MM.1S (cell line): Measurements from ENCODE around the gene LTBR.

Source experiments
- EZH2phosphoT487 ChIP-seq: fragments of 300-600 bp; sonication (generic); IDR thresholded peaks from 2 replicates; pipeline ENCODE4 v1.6.1; 2018; ENCODE audit warnings: antibody characterized with exemption, low read length
- TF ChIP-seq, protein P1 (sequence below): fragments of 300-600 bp; sonication (generic); IDR thresholded peaks from 2 replicates; pipeline ENCODE4 v1.5.1; 2016; ENCODE audit warnings: antibody characterized with exemption, low read length, mixed read lengths

DNA sequence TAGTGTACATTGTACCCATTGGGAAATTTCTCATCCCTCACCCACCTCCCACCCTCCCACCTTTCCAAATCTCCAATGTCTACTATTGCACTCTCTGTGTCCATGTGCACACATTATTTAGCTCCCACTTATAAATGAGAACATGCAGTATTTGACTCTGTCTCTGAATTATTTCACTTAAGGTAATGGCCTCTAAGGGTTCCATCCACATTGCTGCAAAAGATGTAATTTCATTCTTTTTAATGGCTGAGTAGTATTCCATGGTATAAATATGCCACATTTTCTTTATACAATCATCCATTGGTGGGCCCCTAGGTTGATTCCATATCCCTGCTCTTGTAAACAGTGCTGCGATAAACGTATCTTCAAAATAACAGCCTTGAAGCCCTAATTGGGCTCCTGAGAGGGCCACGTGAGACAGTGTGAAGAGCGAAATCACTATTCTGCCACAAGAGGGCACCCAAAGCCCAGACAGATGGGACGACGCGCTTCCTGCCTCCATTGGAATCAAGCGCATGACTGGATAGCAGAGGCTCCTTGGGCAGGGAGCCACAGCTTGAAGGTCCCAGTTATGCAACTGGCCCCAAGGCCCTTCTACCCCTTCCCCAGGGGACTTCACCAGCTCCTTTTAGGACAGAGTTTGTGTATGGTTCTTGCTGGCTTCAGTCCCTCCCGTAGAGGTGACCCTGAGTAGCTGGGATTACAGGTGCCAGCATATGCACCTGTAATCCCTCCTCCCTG lies 39.5 kb downstream of the LTBR start:
- TF ChIP-seq, protein P1, sequence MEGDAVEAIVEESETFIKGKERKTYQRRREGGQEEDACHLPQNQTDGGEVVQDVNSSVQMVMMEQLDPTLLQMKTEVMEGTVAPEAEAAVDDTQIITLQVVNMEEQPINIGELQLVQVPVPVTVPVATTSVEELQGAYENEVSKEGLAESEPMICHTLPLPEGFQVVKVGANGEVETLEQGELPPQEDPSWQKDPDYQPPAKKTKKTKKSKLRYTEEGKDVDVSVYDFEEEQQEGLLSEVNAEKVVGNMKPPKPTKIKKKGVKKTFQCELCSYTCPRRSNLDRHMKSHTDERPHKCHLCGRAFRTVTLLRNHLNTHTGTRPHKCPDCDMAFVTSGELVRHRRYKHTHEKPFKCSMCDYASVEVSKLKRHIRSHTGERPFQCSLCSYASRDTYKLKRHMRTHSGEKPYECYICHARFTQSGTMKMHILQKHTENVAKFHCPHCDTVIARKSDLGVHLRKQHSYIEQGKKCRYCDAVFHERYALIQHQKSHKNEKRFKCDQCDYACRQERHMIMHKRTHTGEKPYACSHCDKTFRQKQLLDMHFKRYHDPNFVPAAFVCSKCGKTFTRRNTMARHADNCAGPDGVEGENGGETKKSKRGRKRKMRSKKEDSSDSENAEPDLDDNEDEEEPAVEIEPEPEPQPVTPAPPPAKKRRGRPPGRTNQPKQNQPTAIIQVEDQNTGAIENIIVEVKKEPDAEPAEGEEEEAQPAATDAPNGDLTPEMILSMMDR = peak; percentile 87
- no peak for TF ChIP-seq EZH2phosphoT487
